Fibroblast of villous mesenchyme (primary cell): ENCODE data around the gene LRP1B. TPM values are rescaled to one million over a fixed set of nuclear protein-coding genes. Genes with fewer than 3 reads are reported as not detected.

Experiments
- DNase-seq: peaks from one replicate; pipeline ENCODE4 v3.0.0-alpha.2; 2010; ENCODE audit warnings: low read depth
- H3K4me3 ChIP-seq: 2 replicates; pipeline ENCODE4 v1.5.1; 2011; ENCODE audit warnings: low read depth, mild to moderate bottlenecking, low read length
- CTCF ChIP-seq: IDR thresholded peaks from 2 replicates; pipeline ENCODE4 v1.5.1; 2012; ENCODE audit warnings: low read depth, mild to moderate bottlenecking, low read length; ENCODE audit not compliant: insufficient read depth
- total RNA-seq: library from RNA; depleted of rRNA; stranded (reverse); fragments of >200 nt; gene quantifications from 2 replicates; pipeline ENCODE4 v1.2.3, GENCODE V29; 2012

The LRP1B gene
- total RNA-seq, 1 donor: 2.2 TPM

GRCh38 chr2:141957321-141957720 lies 173.5 kb downstream of the LRP1B start:
- no peak for DNase-seq
- no peak overlapping the region for H3K4me3 ChIP-seq
- no peak for TF ChIP-seq CTCF

DNA sequence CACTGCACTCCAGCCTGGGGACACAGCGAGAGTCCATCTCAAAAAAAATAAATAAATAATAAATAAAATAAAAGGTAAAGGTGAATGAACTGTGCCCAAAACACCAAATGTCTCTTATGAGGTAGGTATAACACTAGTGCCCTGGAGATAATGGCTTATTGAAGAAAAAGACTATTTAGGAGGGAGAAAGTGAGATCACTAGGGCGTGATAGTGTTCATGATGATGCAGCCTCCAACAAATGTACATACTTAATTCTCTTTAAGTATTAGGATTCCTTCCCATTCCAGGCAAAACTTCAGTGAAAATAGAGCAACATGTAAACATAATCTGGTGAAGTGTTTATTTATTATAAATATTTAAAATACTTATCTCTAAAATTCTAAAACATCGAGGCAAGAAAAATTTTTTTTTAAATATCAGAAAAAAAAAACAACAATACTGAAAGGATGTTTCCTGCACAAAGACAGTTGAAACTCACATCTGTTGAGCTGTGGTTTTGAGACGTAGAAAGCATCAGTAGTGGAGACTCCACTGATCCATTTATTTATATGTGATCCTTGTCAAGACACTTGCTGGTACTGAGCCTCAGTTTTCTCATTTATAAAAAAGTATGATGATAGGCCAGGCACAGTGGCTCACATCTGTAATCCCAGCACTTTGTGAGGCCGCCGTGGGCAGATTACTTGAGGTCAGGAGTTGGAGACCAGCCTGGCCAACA lies 183.3 kb downstream of the LRP1B start:
- no peak for TF ChIP-seq CTCF
- H3K4me3 ChIP-seq: no peak overlapping the region
- no peak for DNase-seq

DNA sequence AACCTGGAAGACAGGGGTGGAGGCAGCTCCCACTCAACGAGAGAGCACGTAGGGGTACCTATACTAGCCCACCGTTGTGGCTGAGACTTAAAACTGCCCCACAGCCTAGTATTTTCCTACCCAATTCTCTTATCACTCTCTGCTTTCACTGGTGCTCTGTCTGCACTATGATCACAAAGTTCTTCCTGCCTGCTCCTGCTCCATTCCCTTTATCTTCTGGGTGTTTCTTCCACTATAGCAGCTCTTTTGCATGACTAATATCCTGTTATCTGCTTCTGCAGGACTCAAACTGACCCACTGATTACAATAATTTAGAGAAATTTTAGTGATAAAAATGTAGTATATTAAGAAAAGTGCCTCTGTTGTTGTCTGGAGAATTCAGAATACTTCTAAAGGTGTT lies 184.8 kb downstream of the LRP1B start:
- no peak for TF ChIP-seq CTCF

GRCh38 chr2:141943918-141944317 lies 186.9 kb downstream of the LRP1B start:
- no peak overlapping the region for H3K4me3 ChIP-seq
- TF ChIP-seq CTCF: no peak
- DNase-seq: no peak

More for the DNA sequence above, 184.8 kb downstream of the LRP1B start:
- H3K4me3 ChIP-seq: no peak overlapping the region
- DNase-seq: no peak

DNA sequence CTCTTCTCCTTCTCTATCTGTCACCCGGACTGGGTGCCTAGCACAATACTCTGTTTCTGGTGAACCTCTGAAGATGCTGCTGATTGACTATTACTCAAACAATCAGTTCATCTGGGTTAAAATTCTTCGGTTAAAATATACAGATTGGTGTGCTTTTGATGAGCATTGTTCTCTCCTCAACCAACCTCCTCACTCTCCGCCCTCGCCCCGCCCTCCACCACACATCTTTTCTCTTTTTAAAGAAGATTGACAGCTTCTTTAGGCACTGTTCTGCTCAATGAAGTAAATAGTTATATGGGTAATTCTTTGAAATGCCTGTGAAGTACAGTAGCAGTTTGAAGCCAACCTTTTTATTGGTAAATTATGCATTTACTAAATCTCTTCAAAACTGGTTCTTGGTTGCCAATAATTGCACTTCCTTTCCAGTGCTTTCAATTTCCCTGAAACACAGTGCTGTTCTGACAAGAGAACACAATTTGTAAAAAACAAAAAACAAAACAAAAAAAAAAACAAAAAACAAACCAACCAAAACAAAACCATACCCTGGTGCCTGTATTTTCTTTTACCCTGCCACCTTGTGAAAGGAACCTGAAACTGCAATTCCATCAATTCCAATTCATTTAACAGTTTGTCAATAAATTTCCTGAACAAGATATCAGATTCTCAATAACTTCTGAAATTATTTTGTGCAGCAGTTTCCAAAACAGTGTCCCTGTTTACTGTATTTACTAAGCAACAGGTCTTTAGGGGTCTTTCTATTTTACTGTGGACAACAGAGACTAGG lies 188.6 kb downstream of the LRP1B start:
- no peak for TF ChIP-seq CTCF
- no peak for DNase-seq
- no peak overlapping the region for H3K4me3 ChIP-seq

- no peak for TF ChIP-seq CTCF
- no peak for DNase-seq
- no peak overlapping the region for H3K4me3 ChIP-seq
Observed at GRCh38 chr2:141941210-141941714, 189.6 kb downstream of the LRP1B start.
